Measurements from ENCODE around the gene SLC7A1. TPM values are rescaled to one million over a fixed set of nuclear protein-coding genes. Genes with fewer than 3 reads are reported as not detected.

SLC7A1 gene
- polyA plus RNA-seq, 1 donor = 14.6 TPM

DNA sequence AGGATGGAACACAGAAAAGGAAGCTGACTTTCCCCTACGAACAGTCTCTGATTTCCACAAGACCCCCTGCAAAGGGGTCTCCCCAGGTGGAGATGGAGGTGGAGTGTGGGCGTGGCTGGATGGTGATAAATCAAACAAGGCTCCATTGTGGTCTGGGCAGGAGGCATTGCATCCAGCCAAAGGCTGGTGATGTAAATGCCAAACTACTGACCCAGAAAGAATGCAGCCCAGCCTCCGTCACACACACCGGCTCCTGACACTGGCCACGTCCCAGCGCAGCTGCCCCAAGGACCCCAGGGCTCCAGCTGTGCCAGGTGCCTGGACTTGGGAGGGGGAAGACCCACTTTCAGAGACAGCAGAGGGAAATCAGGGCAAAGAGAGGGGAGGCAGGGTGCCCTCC, 6.3 kb downstream of the SLC7A1 start:
- no peaks in the 10 kb centered on the region for H3K27me3 ChIP-seq (ENCODE audit: control insufficient read depth, insufficient read depth, low read length)
- no peaks in the 10 kb centered on the region for H3K4me1 ChIP-seq (ENCODE audit: control insufficient read depth, insufficient read depth, low read length)
- no peaks in the 10 kb centered on the region for H3K9me3 ChIP-seq (ENCODE audit: control insufficient read depth, low read depth, low read length)
- DNase-seq = no peak
- H3K27ac ChIP-seq (ENCODE audit: low read length) = no peak overlapping the region
- H3K4me3 ChIP-seq (ENCODE audit: low read length) = no peak overlapping the region
- H3K36me3 ChIP-seq (ENCODE audit: control insufficient read depth, insufficient read depth, low read length) = no peaks in the 10 kb centered on the region
- WGBS (ENCODE audit: insufficient coverage, low lambda C conversion rate) = no CpG with 5 or more reads among the region's 6 CpGs

GRCh38 chr13:29587645-29588044, 7.8 kb downstream of the SLC7A1 start:
- no peaks in the 10 kb centered on the region for H3K4me1 ChIP-seq (ENCODE audit: control insufficient read depth, insufficient read depth, low read length)
- DNase-seq = no peak
- no CpG with 5 or more reads among the region's 7 CpGs for WGBS (ENCODE audit: insufficient coverage, low lambda C conversion rate)
- H3K36me3 ChIP-seq (ENCODE audit: control insufficient read depth, insufficient read depth, low read length) = no peaks in the 10 kb centered on the region
- no peaks in the 10 kb centered on the region for H3K9me3 ChIP-seq (ENCODE audit: control insufficient read depth, low read depth, low read length)
- H3K4me3 ChIP-seq (ENCODE audit: low read length) = no peak overlapping the region
- no peak overlapping the region for H3K27ac ChIP-seq (ENCODE audit: low read length)
- no peaks in the 10 kb centered on the region for H3K27me3 ChIP-seq (ENCODE audit: control insufficient read depth, insufficient read depth, low read length)

DNA sequence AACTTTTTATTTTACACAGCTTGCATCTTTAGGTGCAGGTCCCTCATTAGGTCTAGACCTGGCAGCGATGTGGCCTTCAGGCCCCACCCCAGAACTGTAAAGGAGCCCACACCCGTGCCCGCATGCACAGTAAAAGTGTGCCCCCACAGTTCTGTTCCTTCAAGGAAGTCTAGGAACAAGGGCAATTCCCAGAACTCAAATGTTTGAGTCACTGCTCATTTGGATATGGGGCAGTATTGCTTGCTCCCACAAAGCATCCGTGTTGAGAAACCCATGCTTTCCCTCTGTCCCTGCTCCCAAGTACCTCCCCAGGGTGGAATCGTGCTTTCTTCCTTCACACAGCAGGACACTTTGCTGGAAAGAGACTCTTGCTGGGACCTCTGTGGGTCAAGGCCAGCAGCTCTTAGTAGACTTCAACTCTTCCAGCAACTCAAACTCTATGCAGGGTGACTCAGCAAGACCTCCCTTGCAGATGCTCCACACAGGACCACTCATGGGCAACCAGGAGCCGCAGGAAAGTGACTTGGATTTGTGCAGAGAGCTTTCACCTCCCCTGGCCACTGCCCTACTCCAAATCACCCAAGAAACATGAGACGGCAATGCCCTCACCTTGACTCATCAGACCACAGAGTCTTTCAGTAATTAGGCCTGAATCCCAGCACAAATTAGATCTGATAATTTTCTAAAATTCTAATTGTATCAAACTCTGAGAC, 12.3 kb downstream of the SLC7A1 start:
- no peak for DNase-seq
- no peaks in the 10 kb centered on the region for H3K27me3 ChIP-seq (ENCODE audit: control insufficient read depth, insufficient read depth, low read length)
- no CpG with 5 or more reads among the region's 7 CpGs for WGBS (ENCODE audit: insufficient coverage, low lambda C conversion rate)
- H3K36me3 ChIP-seq (ENCODE audit: control insufficient read depth, insufficient read depth, low read length) = no peaks in the 10 kb centered on the region
- no peaks in the 10 kb centered on the region for H3K4me1 ChIP-seq (ENCODE audit: control insufficient read depth, insufficient read depth, low read length)
- no peak overlapping the region for H3K4me3 ChIP-seq (ENCODE audit: low read length)
- no peaks in the 10 kb centered on the region for H3K9me3 ChIP-seq (ENCODE audit: control insufficient read depth, low read depth, low read length)
- H3K27ac ChIP-seq (ENCODE audit: low read length) = no peak overlapping the region

- no peaks in the 10 kb centered on the region for H3K36me3 ChIP-seq (ENCODE audit: control insufficient read depth, insufficient read depth, low read length)
- H3K4me3 ChIP-seq (ENCODE audit: low read length) = no peak overlapping the region
- no peak for DNase-seq
- no peaks in the 10 kb centered on the region for H3K9me3 ChIP-seq (ENCODE audit: control insufficient read depth, low read depth, low read length)
- WGBS (ENCODE audit: insufficient coverage, low lambda C conversion rate) = no CpG with 5 or more reads among the region's 10 CpGs
- no peaks in the 10 kb centered on the region for H3K27me3 ChIP-seq (ENCODE audit: control insufficient read depth, insufficient read depth, low read length)
- H3K4me1 ChIP-seq (ENCODE audit: control insufficient read depth, insufficient read depth, low read length) = no peaks in the 10 kb centered on the region
- H3K27ac ChIP-seq (ENCODE audit: low read length) = no peak overlapping the region
These were observed 13.3 kb downstream of the SLC7A1 start for GRCh38 chr13:29582171-29582570.

DNA sequence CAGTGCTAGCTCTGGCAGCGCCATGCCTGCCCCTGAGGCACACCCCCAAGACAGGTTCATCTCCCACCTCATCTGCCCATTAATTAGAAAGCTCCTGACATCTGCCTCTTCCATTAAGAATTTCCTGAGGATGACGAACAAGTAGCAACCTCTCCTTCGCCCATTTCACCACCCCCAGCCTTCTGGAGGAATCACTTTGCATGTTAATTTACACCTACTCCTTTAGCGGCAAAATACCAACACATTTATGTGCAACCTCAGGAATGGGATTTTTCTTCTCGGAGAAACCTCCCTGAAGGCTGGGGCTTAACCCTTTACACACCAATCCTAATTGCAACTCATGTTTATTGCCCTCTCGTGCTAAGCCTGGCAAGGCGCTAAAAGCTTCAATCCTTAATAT, 13.8 kb downstream of the SLC7A1 start:
- H3K4me3 ChIP-seq (ENCODE audit: low read length) = no peak overlapping the region

GRCh38 chr13:29579094-29579493, 16.4 kb downstream of the SLC7A1 start:
- WGBS (ENCODE audit: insufficient coverage, low lambda C conversion rate) = no CpG with 5 or more reads among the region's 8 CpGs
- H3K9me3 ChIP-seq (ENCODE audit: control insufficient read depth, low read depth, low read length) = no peaks in the 10 kb centered on the region
- no peaks in the 10 kb centered on the region for H3K4me1 ChIP-seq (ENCODE audit: control insufficient read depth, insufficient read depth, low read length)
- no peak for DNase-seq
- no peak overlapping the region for H3K4me3 ChIP-seq (ENCODE audit: low read length)
- H3K27me3 ChIP-seq (ENCODE audit: control insufficient read depth, insufficient read depth, low read length) = no peaks in the 10 kb centered on the region
- H3K36me3 ChIP-seq (ENCODE audit: control insufficient read depth, insufficient read depth, low read length) = no peaks in the 10 kb centered on the region
- H3K27ac ChIP-seq (ENCODE audit: low read length) = no peak overlapping the region

More for the DNA sequence above, 13.8 kb downstream of the SLC7A1 start:
- Histone ChIP-seq H3K27ac (ENCODE audit: low read length) (no peak overlapping the region), H3K36me3 (ENCODE audit: control insufficient read depth, insufficient read depth, low read length) (no peaks in the 10 kb centered on the region), H3K4me1 (ENCODE audit: control insufficient read depth, insufficient read depth, low read length) (no peaks in the 10 kb centered on the region), H3K9me3 (ENCODE audit: control insufficient read depth, low read depth, low read length) (no peaks in the 10 kb centered on the region), H3K27me3 (ENCODE audit: control insufficient read depth, insufficient read depth, low read length) (no peaks in the 10 kb centered on the region)
- no peak for DNase-seq
- 68% methylated on average over 3 of the region's 7 CpGs for WGBS (ENCODE audit: insufficient coverage, low lambda C conversion rate)

GRCh38 chr13:29578300-29579085, 17.0 kb downstream of the SLC7A1 start:
- H3K27me3 ChIP-seq (ENCODE audit: control insufficient read depth, insufficient read depth, low read length) = no peaks in the 10 kb centered on the region
- WGBS (ENCODE audit: insufficient coverage, low lambda C conversion rate) = 77% methylated on average over 2 of the region's 18 CpGs
- H3K4me3 ChIP-seq (ENCODE audit: low read length) = no peak overlapping the region
- DNase-seq = no peak
- no peaks in the 10 kb centered on the region for H3K36me3 ChIP-seq (ENCODE audit: control insufficient read depth, insufficient read depth, low read length)
- no peak overlapping the region for H3K27ac ChIP-seq (ENCODE audit: low read length)
- no peaks in the 10 kb centered on the region for H3K9me3 ChIP-seq (ENCODE audit: control insufficient read depth, low read depth, low read length)
- H3K4me1 ChIP-seq (ENCODE audit: control insufficient read depth, insufficient read depth, low read length) = no peaks in the 10 kb centered on the region

GRCh38 chr13:29577136-29578051, 18.1 kb downstream of the SLC7A1 start:
- 100% methylated on average over 1 of the region's 18 CpGs for WGBS (ENCODE audit: insufficient coverage, low lambda C conversion rate)
- Histone ChIP-seq H3K27me3 (ENCODE audit: control insufficient read depth, insufficient read depth, low read length) (no peaks in the 10 kb centered on the region), H3K27ac (ENCODE audit: low read length) (no peak overlapping the region), H3K36me3 (ENCODE audit: control insufficient read depth, insufficient read depth, low read length) (no peaks in the 10 kb centered on the region), H3K9me3 (ENCODE audit: control insufficient read depth, low read depth, low read length) (no peaks in the 10 kb centered on the region), H3K4me3 (ENCODE audit: low read length) (no peak overlapping the region), H3K4me1 (ENCODE audit: control insufficient read depth, insufficient read depth, low read length) (no peaks in the 10 kb centered on the region)
- no peak for DNase-seq

DNA sequence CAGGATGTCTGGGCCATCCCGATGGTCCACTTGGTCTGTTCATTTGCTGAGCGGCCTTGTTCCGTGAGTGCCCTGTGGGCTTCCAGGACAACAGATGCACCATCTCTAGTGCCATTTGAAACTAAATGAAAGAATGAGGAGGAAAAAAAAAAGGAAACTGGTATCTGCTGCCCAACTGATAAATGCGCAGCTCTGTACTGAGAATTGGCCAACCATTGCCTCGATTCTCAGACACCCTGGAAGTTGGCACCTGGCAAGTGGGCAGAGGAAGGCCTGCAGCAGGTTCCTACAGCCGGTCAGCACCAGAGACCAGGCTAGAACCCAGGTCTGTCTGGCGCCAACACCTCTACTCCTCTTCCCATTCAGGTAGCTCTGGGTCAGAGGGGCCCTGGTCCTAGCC, 18.9 kb downstream of the SLC7A1 start:
- no peaks in the 10 kb centered on the region for H3K36me3 ChIP-seq (ENCODE audit: control insufficient read depth, insufficient read depth, low read length)
- H3K27me3 ChIP-seq (ENCODE audit: control insufficient read depth, insufficient read depth, low read length) = no peaks in the 10 kb centered on the region
- DNase-seq = no peak
- no peak overlapping the region for H3K4me3 ChIP-seq (ENCODE audit: low read length)
- no CpG with 5 or more reads among the region's 7 CpGs for WGBS (ENCODE audit: insufficient coverage, low lambda C conversion rate)
- no peaks in the 10 kb centered on the region for H3K9me3 ChIP-seq (ENCODE audit: control insufficient read depth, low read depth, low read length)
- no peak overlapping the region for H3K27ac ChIP-seq (ENCODE audit: low read length)
- H3K4me1 ChIP-seq (ENCODE audit: control insufficient read depth, insufficient read depth, low read length) = no peaks in the 10 kb centered on the region

DNA sequence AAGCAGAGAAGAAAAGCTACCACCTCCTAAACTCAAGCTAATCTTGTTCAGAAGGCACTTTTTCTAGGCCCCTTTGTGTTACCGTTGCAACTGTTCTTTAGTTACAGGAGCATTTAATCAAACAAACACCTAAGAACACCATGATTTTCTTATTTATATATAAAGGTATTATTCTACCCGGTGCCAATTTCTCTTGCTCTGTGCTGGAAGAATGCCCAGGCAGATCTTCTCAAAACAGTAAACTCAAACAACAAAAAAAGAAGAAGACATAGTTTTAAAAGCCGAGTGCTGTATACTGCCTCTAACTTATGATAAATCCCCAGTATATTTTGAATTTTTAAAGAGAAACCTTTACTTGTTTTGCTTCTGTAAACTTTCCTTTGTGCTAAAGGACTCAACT, 20.4 kb downstream of the SLC7A1 start:
- Histone ChIP-seq H3K27me3 (ENCODE audit: control insufficient read depth, insufficient read depth, low read length) (no peaks in the 10 kb centered on the region), H3K36me3 (ENCODE audit: control insufficient read depth, insufficient read depth, low read length) (no peaks in the 10 kb centered on the region), H3K4me1 (ENCODE audit: control insufficient read depth, insufficient read depth, low read length) (no peaks in the 10 kb centered on the region), H3K4me3 (ENCODE audit: low read length) (no peak overlapping the region), H3K27ac (ENCODE audit: low read length) (no peak overlapping the region), H3K9me3 (ENCODE audit: control insufficient read depth, low read depth, low read length) (no peaks in the 10 kb centered on the region)
- 100% methylated on average over 2 of the region's 3 CpGs for WGBS (ENCODE audit: insufficient coverage, low lambda C conversion rate)
- no peak for DNase-seq
